SJSA1 (cell line): ENCODE data around the gene STRA8. TPM values are rescaled to one million over a fixed set of nuclear protein-coding genes. Genes with fewer than 3 reads are reported as not detected.

Experiments
- DNase-seq, 2 experiments: peaks; one replicate each; pipeline ENCODE4 v3.0.0-alpha.2; 2015 to 2020; ENCODE audit warnings: low spot score in 2 of 2, low read depth in 1 of 2
- H3K27ac ChIP-seq: fragments of 250-450 bp; sonication (Bioruptor Pico); 2 replicates; pipeline ENCODE4 v1.5.1; 2020; ENCODE audit warnings: mild to moderate bottlenecking, moderate library complexity
- H3K27me3 ChIP-seq: fragments of 250-450 bp; sonication (Bioruptor Pico); replicated peaks from 2 replicates; pipeline ENCODE4 v1.5.1; 2020; ENCODE audit warnings: mild to moderate bottlenecking, moderate library complexity
- H3K36me3 ChIP-seq: fragments of 250-450 bp; sonication (Bioruptor Pico); 2 replicates; pipeline ENCODE4 v1.5.1; 2020; ENCODE audit warnings: mild to moderate bottlenecking
- H3K4me1 ChIP-seq: fragments of 250-450 bp; sonication (Bioruptor Pico); replicated peaks from 2 replicates; pipeline ENCODE4 v1.6.1; 2021; ENCODE audit warnings: mild to moderate bottlenecking
- H3K4me3 ChIP-seq: fragments of 250-450 bp; sonication (Bioruptor Pico); 2 replicates; pipeline ENCODE4 v1.5.1; 2020; ENCODE audit warnings: mild to moderate bottlenecking
- H3K9me3 ChIP-seq: fragments of 250-450 bp; sonication (Bioruptor Pico); replicated peaks from 2 replicates; pipeline ENCODE4 v1.5.1; 2020; ENCODE audit warnings: mild to moderate bottlenecking
- total RNA-seq: library from RNA; depleted of rRNA; stranded (reverse); fragments of >200 nt; shearing (Covaris generic); gene quantifications from 2 replicates; pipeline ENCODE4 v1.2.3, GENCODE V29; 2014

STRA8 gene
- total RNA-seq, 1 experiment from 2014 or later: not detected

- Histone ChIP-seq H3K27ac (no peak overlapping the region), H3K27me3 (no peaks in the 10 kb centered on the region), H3K36me3 (no peaks in the 10 kb centered on the region), H3K9me3 (no peaks in the 10 kb centered on the region), H3K4me3 (no peak overlapping the region), H3K4me1 (no peaks in the 10 kb centered on the region)
- DNase-seq: no peak
Observed at GRCh38 chr7:135273581-135273980, 39.9 kb downstream of the STRA8 start.

- H3K27me3 ChIP-seq: no peaks in the 10 kb centered on the region
- no peaks in the 10 kb centered on the region for H3K4me1 ChIP-seq
- peak; percentile 60 to 74 for DNase-seq
- no peaks in the 10 kb centered on the region for H3K36me3 ChIP-seq
- no peak overlapping the region for H3K27ac ChIP-seq
- 0 out of 2 replicates have a peak, but pooled peaks cover 2% of the 10 kb centered on the region for H3K9me3 ChIP-seq
- no peak overlapping the region for H3K4me3 ChIP-seq
Observed at GRCh38 chr7:135274495-135275268, 41.0 kb downstream of the STRA8 start.

DNA sequence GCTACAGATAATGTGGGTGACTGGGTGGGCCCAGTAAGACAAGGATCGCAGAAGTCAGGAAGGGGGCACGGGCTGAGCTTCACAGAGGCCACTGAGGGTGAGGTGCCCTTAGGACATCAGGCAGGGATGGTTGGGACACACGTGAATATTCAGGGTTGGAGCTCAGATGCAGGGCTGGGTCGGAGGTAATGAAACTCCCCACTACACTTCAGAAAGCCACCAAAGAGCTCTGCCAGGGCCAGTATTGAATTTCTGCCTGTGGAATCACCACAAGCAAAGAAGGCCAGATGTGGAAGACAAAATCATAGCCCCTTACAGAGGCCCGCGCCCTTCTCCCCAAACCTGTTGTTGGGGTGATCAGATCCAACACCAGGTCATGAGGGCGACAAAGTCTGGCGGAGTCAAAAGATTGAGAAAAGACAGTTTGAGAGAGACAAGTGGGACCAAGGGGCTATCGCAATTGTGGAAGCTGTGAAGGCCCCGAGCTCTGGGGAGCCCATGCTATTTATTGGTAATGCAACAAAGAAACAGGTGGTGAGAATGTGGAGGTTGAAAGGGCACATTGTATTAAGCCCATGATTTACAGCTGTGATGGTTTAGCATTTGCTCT is 42.4 kb downstream of the STRA8 start:
- Histone ChIP-seq H3K36me3 (no peaks in the 10 kb centered on the region), H3K9me3 (0 out of 2 replicates have a peak, but pooled peaks cover 2% of the 10 kb centered on the region), H3K27me3 (peaks cover 4% of the 10 kb centered on the region), H3K4me1 (peaks cover under 1% of the 10 kb centered on the region; the same call in 1 of the 2 replicates), H3K27ac (no peak overlapping the region), H3K4me3 (no peak overlapping the region)
- DNase-seq: no peak

DNA sequence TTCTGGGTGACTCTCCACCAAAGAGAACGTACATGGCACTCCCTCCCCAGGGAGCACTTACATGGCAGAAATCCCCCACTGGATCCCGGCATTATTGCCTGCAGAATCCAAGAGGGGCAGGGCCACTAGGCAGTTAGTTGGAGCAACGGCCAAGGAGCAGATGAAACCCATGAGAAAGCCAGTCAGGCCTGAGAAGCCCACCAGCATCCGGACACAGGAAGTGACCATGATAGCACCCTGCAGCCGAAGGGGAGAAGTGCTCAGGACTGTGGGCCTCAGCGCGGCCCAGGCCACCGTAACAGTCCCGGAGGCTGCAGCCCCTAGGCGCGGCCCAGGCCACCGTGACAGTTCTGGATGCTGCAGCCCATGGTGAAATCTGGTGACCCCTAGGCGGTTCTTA is 43.5 kb downstream of the STRA8 start:
- H3K4me1 ChIP-seq: peaks cover 3% of the 10 kb centered on the region; the same call in 1 of the 2 replicates
- peaks cover 7% of the 10 kb centered on the region for H3K27me3 ChIP-seq
- no peak for DNase-seq
- no peak overlapping the region for H3K27ac ChIP-seq
- no peak overlapping the region for H3K4me3 ChIP-seq
- no peaks in the 10 kb centered on the region for H3K36me3 ChIP-seq
- H3K9me3 ChIP-seq: 0 out of 2 replicates have a peak, but pooled peaks cover 2% of the 10 kb centered on the region

DNA sequence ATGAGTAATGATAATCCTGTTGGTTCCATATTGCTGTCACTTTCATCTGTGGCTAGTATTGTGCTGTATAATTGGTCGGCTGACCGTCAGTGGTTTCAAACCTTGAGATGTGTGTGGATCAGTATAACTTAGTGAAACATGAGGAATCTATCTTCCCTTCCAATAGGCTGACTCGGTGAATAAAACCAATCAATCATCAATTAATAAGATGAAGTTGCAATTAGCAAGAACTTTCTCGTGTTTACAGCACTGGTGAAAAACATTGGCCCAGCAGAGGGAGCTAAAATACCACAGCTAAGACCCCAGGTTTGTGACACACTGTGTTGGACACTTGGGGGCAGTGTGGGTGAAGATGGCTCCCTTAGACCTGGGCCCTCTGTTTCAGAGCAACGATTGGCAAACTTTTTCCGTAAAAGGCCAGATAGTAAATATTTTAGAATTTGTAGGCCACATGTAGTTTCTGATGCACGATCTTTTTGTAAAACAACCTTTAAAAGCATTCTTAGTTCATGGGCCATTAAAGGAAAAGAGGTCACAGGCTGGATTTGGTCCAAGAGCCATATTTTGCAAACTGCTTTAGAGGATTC is 47.8 kb downstream of the STRA8 start:
- Histone ChIP-seq H3K9me3 (0 out of 2 replicates have a peak, but pooled peaks cover 2% of the 10 kb centered on the region), H3K4me1 (peaks cover 3% of the 10 kb centered on the region; the same call in 1 of the 2 replicates), H3K27ac (no peak overlapping the region), H3K36me3 (no peaks in the 10 kb centered on the region), H3K4me3 (no peak overlapping the region), H3K27me3 (peaks cover 7% of the 10 kb centered on the region)
- peak; percentile 70 to 79 for DNase-seq

DNA sequence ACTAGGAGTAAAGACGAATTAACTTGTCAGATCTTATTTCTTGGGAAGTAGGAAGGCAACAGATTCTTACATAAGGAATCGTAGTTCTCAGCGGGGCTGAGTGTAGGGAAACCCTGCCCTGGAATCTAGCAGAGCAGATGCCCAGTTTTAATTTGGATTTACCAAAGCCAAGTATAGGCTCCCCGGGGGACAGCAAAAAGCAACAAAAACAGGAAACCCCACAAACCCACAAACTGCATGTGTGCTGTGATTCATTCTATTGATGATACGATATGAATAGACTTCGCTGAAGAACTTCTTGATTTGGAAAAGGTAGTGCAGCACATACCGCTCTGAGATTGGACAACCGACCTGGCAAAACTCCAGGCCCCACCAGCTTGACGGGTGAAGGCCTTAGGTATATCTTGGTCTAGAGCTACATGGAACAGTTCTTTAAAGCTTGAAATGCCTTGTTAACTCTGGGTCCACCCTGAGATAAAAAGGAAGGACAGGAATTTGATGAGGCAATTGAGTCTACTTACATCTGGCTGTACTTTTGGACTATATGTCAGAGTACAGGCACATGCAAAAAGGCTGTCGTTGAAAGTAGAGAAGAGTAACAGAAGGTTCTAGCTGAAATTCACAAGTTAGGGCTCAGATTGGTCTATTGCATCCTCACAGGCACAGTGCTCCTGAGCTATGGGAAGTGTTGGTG is 49.1 kb downstream of the STRA8 start:
- Histone ChIP-seq H3K36me3 (no peaks in the 10 kb centered on the region), H3K27me3 (peaks cover 7% of the 10 kb centered on the region), H3K4me3 (no peak overlapping the region), H3K4me1 (peaks cover 3% of the 10 kb centered on the region; the same call in 1 of the 2 replicates), H3K27ac (no peak overlapping the region), H3K9me3 (0 out of 2 replicates have a peak, but pooled peaks cover 2% of the 10 kb centered on the region)
- no peak for DNase-seq

DNA sequence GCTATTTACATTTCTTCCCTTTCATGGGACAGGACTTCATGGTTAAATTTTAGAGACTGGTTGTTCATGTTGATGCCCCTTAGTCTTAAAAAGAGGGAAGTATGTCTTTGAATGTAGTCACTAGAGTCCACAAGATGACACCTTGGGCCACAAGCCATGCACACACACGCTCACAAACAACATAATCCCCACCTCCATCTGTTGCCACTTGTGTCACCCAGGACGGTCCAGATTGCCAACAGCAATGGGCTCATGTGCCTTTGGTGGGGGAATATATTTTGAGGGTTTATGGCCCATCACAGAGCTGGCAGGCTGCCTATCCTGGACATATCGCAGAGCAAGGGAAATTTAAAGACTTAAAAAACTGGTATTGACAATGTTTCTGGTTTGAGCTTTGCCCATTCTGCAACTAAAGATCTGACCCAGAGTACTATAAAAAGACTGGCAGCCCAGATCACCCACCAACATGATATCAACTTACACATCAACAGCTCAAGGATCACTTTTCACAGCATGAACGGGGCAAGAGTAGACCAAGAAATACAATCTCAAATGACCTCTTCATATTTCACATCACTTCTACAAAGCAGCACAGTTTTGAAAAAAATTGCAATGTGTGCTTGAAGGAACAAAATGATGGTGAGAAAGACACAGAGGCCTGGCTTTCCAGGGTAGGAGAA is 50.5 kb downstream of the STRA8 start:
- H3K4me3 ChIP-seq: no peak overlapping the region
- H3K4me1 ChIP-seq: peaks cover 3% of the 10 kb centered on the region; the same call in 1 of the 2 replicates
- H3K27me3 ChIP-seq: peaks cover 7% of the 10 kb centered on the region

DNA sequence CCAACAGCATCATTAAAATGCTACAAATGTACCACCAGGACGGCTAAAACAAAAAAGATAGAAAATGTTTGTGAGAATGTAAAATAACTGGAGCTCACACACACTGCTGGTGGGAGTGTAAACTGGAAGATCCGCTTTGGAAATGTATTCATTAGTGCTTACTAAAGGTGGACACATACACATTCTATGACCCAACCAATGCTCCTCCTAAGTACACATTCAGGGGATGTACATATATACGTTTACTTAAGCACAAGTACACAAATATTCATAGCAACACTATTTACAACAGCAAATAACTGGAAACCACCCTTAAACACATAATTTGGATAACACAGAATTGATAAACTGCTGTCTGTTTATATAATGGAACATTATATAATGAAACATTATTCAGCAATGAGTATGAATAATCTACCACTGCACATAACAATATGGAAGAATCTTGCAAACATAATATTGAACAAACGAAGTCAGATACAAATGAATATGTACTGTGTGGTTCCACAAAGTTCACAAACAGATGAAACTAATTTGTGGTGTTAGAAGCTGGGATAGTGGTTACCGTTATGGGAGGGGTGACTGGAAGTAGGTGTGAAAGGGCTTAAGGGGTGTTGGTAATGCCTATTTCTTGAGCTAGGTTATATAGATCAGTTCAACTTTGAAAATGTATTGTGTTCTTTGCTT is 52.1 kb downstream of the STRA8 start:
- Histone ChIP-seq H3K27ac (no peak overlapping the region), H3K4me3 (no peak overlapping the region), H3K9me3 (no peaks in the 10 kb centered on the region), H3K4me1 (peaks cover 4% of the 10 kb centered on the region), H3K27me3 (peaks cover 7% of the 10 kb centered on the region; the same call in 1 of the 2 replicates), H3K36me3 (no peaks in the 10 kb centered on the region)
- no peak for DNase-seq

More for the DNA sequence above, 50.5 kb downstream of the STRA8 start:
- H3K27ac ChIP-seq: no peak overlapping the region
- H3K36me3 ChIP-seq: no peaks in the 10 kb centered on the region
- no peak for DNase-seq
- no peaks in the 10 kb centered on the region for H3K9me3 ChIP-seq

- no peak for DNase-seq
- H3K9me3 ChIP-seq: no peaks in the 10 kb centered on the region
- peaks cover 12% of the 10 kb centered on the region for H3K4me1 ChIP-seq
- no peaks in the 10 kb centered on the region for H3K36me3 ChIP-seq
- H3K27me3 ChIP-seq: no peaks in the 10 kb centered on the region
- no peak overlapping the region for H3K4me3 ChIP-seq
- H3K27ac ChIP-seq: no peak overlapping the region
Observed at GRCh38 chr7:135286876-135287275, 53.2 kb downstream of the STRA8 start.

- Histone ChIP-seq H3K27me3 (no peaks in the 10 kb centered on the region), H3K9me3 (no peaks in the 10 kb centered on the region), H3K36me3 (no peaks in the 10 kb centered on the region), H3K4me1 (peaks cover 19% of the 10 kb centered on the region), H3K4me3 (no peak overlapping the region), H3K27ac (no peak overlapping the region)
- DNase-seq: no peak
Observed at GRCh38 chr7:135290594-135290993, 57.0 kb downstream of the STRA8 start.

DNA sequence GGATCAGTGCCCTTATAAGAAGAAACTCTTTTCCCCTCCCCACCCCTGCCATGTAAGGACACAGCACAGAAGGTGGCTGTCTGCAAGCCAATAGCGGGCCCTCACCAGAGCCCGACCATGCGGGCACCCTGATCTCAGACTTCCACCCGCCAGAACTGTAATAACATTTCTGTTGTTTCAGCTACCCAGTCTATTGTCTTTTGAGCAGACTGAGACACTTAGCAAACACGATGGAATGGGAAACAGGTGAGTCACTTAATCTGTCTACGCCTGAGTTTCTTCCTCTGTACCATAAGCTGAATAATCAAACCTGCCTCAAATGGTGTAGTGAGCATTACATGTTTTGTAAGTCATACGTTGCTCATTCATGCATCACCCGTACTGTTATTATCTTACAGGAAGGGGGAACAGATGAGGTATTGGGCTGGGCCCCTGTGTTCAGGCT is 58.2 kb downstream of the STRA8 start:
- no peaks in the 10 kb centered on the region for H3K27me3 ChIP-seq
- DNase-seq: peak; percentile 61 to 68
- no peak overlapping the region for H3K4me3 ChIP-seq
- H3K9me3 ChIP-seq: no peaks in the 10 kb centered on the region
- H3K27ac ChIP-seq: 0 out of 2 replicates have a peak overlapping the region, but pooled peaks have one; percentile 16
- peaks cover 19% of the 10 kb centered on the region for H3K4me1 ChIP-seq
- no peaks in the 10 kb centered on the region for H3K36me3 ChIP-seq

GRCh38 chr7:135299235-135299634 is 65.6 kb downstream of the STRA8 start:
- no peak overlapping the region for H3K27ac ChIP-seq
- H3K4me1 ChIP-seq: no peaks in the 10 kb centered on the region
- H3K36me3 ChIP-seq: no peaks in the 10 kb centered on the region
- no peaks in the 10 kb centered on the region for H3K9me3 ChIP-seq
- no peak overlapping the region for H3K4me3 ChIP-seq
- DNase-seq: no peak
- no peaks in the 10 kb centered on the region for H3K27me3 ChIP-seq
